ENCODE results near the gene RHOG. TPM values are rescaled to one million over a fixed set of nuclear protein-coding genes. Genes with fewer than 3 reads are reported as not detected.

Gene RHOG
- total and polyA plus RNA-seq, 9 of the 15 experiments (the other 6 are each of a cell fraction or from before 2014, with no cell fraction given): 22.6 to 162 (median 80.3) TPM

GRCh38 chr11:3853899-3854659 lies 13.3 kb upstream of the RHOG start (continued):
- TF ChIP-seq ZNF644 (tag; IDR thresholded peaks at IDR 0.05; ENCODE audit: low read depth) (0 out of 2 replicates have a peak, but pooled peaks have one; percentile 32), ZNF232 (CRISPR knock-in tag; IDR thresholded peaks at IDR 0.05) (no peak), NELFE (IDR thresholded peaks at IDR 0.05; ENCODE audit: insufficient read depth, insufficient read length) (no peak), TAF1 (IDR thresholded peaks at IDR 0.05; ENCODE audit: control insufficient read depth, extremely low read depth, insufficient read depth, low read length, severe bottlenecking) (no peak), CUX1 (CRISPR knock-in tag; IDR thresholded peaks at IDR 0.05) (peak; percentile 45; the same call in 1 of the 2 replicates), MYC (IDR thresholded peaks at IDR 0.05; ENCODE audit: low read depth, low read length) (no peak), MYC (CRISPR knock-in tag; IDR thresholded peaks at IDR 0.05; ENCODE audit: borderline replicate concordance, low read depth) (no peak), SAFB (IDR thresholded peaks at IDR 0.05; ENCODE audit: borderline replicate concordance, low read depth, low read length) (no peak), BACH1 (tag; IDR thresholded peaks at IDR 0.05) (no peak), PYGO2 (tag; IDR thresholded peaks at IDR 0.05) (no peak), U2AF2 (optimal IDR thresholded peaks at IDR 0.05; ENCODE audit: low read depth, low read length) (no peak), VEZF1 (CRISPR knock-in tag; IDR thresholded peaks at IDR 0.05) (no peak), CSDE1 (IDR thresholded peaks at IDR 0.05) (0 out of 4 replicates have a peak, but pooled peaks of 1 of the 2 experiments have one; percentile 26), STAT5B (CRISPR knock-in tag; IDR thresholded peaks at IDR 0.05) (no peak), ZFP36 (IDR thresholded peaks at IDR 0.05; ENCODE audit: low read depth, low read length, partially characterized antibody) (no peak), FUS (optimal IDR thresholded peaks at IDR 0.05; ENCODE audit: low read depth, low read length) (no peak), MAZ (CRISPR knock-in tag; conservative IDR thresholded peaks at IDR 0.05 in 1 of 2, IDR thresholded peaks at IDR 0.05 in 1 of 2) (no peak), ZBTB2 (IDR thresholded peaks at IDR 0.05) (no peak), ASH1L (IDR thresholded peaks at IDR 0.05; ENCODE audit: borderline replicate concordance, low read depth, partially characterized antibody) (no peak), KAT8 (IDR thresholded peaks at IDR 0.05; ENCODE audit: low read depth) (no peak)

Measured in K562 (cell line).